Measurements from ENCODE around the gene FILIP1L.
"Not testable (repeated sequence)": the region's sequence is repeated elsewhere in the genome, so short reads cannot be mapped to it uniquely, and the experiment has no call there.

The FILIP1L gene

DNA sequence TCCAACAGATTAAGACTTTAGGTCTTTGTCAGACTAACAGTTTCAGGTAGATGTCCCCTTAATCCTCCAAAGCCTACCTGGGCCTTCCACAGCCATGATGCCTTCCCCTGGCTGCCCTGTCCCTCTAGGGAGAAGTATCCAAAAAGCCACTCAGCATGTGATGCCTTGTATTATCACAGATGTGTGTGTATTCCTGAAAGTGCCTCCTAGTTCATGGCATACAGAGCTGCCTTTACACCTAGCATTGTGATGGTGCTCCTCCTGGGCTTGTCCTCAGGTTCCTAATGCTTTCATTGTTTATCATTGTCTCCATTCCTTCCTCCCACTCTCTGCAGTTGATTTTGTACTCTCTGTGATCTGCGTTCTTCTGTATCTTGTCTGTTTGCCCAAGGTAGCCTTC lies 253.1 kb downstream of the FILIP1L start:
- DNase-seq = no peak

DNA sequence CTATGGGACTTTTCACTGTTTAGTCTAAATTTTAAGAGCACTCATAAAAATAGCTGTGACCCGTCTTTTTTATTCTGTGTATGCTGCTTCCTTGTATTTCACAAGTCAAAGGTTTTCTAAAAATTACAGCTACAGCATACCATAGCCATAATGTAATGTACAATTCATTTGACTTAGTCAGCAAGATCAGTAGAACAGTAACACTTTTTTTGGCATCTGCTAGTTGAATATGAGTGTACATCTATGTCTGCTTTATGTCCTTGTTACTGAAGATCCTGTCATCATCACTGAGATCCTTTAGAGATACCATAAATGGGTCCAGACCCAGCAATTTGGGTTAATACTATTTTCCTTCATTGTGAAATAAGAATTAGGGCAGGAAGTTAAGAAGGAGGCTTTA lies 254.5 kb downstream of the FILIP1L start:
- no peak for DNase-seq

DNA sequence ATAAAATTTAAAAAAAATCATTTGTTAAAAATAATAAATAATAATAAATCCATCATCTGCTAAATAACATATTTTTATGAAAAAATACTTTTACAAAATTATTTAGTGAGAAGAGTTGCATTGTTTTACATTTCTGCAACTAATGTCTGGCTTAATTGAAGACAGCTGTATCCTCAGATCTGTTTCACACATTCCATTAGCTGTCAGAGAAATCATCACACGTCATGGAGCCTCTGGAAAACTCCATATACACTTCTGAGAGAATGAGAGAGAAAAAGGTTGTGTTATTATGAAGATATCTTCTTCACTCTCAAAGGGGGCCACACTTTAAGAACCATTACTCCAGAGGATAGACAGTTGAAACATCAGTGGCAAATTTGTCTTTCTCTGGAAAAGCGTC lies 255.8 kb downstream of the FILIP1L start:
- DNase-seq = no peak

DNA sequence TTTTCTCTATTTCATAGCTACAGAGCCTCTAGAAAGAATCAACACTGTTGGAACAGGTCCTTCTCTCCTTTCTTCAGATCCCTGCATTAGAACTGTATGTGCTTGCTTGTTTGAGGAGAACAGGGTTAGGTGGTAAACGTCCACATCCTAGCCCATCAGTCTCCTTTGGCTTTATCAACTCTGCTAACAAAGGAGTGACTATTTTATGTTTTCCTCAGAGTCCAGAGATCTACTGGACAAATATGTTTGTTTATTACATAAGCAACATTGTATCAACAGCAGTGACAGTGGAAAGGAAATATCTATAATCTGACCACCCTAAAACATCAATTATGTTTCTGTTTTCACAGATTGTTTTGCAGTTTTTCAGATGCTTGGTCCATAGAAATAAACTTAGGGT lies 257.0 kb downstream of the FILIP1L start:
- no peak for DNase-seq

DNA sequence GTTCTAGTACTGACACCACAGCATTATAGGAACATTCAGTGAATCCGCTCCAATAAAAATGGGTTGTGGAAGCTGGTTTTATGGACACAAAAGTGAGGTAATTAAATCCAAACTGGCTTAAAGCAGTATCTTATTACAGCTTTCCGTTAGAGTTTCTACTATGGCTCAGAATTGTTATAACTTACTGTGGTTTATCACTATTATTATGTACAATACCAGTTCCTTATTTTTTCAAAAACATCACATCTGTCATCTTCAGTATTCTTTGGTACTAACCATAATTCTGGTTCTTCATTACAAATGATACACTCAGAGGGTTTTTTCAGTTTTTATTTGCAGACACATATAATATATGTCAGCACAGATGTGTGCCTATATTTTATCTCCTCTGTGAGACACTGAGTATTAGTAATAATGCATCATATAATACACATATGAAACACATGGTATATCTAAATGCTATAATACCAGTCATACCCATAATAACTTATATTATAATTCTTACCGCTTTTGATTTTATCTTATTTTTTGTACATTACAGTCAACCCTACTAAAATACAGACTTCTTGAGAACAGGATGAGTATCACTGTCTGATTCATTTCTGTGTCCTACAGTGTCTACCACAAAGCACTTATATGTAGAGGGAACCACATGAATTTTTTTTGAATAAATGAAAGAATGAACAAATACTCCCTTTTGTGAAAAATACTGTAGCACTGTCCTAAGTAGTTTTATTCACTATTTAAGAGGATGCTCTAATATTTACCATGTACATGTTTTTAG lies 257.7 kb downstream of the FILIP1L start:
- no peak for DNase-seq

DNA sequence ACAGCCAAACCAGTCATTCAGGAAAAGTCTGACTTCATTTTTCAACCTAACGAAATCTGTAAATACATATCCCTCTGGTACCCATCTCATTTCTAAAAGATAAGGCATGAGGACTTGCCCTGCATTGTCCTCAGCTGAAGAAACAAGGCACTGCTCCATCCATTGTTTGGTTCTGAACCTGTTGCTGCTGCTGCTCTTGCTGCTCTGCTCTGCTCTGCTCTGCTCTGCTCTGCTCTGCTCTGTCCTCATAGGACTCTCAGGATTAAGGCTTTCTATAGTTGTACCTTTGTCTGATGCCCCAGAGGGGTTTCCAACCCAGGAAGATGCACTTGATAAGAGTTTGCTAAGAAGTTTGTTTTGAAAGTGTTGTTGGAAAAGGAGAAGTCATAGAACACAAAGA lies 258.4 kb downstream of the FILIP1L start:
- no peak for DNase-seq

DNA sequence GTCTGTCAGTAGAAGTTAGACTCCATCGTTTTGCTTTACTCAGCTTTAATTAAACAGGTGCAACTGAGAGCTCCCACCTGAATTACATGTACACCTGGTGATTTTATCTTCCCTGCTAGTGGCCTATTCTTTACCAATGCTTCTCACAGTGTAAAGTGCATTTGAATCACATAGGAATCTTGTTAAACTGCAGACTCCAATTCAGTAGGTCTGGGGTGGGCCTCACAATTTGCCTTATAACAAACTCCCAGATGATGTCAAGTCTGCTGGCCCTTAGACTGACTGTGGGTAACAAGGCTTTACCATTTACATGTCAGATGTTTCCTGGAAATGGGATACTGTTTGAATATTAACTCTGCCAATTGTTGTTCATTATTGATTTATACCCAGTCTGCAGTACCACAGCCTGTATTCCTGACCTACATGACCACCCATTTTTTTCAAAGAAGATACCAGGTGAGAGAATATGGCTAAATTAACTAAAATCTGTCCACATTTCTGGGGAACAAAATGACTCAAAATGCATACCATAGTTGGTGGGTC lies 259.5 kb downstream of the FILIP1L start:
- peak; percentile 11 to 41 for DNase-seq

DNA sequence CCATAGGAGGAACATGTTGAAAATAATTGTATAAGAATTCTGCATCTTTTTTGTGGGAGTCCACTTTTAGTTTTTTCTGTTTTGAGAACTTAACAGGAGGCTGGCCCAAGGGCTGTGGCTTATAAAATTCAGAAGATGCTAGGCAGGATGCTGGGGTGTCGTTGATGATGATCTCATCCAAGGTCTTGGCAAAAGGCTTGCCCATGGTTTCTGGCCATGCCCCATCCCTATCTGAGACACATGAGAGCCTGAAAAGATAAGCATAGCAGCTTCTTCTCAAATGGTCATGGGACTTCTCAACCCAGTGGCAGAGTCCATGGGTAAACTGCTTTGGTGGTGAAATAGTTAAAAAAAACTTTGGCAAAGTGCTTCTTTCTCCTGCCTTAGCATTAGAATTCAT lies 261.4 kb downstream of the FILIP1L start:
- DNase-seq = no peak

DNA sequence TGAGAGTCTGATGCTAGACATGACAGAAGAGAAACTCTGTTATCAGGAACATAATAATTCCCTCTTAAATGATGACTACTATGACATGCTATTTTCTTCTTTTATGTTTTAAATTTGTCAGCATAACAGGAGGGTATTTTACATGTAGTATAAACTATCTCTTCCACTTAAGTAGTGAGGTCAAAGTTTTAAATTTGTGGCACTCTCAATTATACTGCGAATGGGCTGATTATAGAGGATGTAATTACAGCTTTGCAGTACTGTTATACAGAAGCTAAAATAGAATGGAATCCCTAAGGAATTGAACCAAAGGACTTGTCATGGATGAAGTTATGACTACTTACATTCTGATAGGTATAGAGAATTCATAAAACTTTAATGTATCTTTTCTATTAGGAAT lies 262.3 kb downstream of the FILIP1L start:
- no peak for DNase-seq

DNA sequence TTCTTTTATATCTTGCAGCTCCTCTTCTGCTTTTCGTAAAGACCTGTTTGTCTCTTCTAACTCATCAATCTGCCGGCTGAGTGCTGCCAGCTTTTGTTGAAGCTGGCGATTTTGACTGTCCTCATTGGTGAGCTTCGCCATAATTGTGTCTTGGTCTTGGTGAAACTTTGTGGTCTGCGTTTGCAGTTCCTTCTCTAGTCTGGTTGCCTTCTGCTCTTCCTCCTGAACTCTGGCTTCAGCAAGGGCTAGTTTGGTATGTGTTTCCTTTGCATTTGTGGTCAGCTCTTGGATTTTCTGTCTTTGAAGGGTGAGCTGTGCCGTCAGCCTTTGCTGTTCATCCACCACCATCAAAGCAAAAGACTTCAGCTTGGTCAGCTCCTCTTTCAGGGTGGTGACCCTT lies 263.7 kb downstream of the FILIP1L start:
- DNase-seq = no peak

DNA sequence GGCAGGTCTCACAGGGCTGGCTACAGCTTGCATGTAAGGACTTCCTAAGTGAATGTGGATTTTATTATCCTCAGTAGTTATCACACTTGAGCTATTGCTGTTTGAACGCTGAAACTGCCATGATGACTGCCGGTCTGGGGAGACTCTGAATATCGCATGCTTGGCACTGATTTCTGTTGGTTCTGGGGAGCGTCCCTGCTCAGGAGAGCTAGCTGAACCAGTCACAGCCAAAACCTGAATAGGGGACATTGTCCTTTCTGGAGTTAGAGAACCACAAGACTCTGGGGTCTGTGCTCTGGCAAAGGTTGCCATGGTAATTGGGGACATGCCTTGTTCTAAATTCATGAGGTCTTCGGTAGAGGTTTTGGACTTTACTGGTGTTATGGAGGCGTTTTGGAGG lies 265.9 kb downstream of the FILIP1L start:
- no peak for DNase-seq

DNA sequence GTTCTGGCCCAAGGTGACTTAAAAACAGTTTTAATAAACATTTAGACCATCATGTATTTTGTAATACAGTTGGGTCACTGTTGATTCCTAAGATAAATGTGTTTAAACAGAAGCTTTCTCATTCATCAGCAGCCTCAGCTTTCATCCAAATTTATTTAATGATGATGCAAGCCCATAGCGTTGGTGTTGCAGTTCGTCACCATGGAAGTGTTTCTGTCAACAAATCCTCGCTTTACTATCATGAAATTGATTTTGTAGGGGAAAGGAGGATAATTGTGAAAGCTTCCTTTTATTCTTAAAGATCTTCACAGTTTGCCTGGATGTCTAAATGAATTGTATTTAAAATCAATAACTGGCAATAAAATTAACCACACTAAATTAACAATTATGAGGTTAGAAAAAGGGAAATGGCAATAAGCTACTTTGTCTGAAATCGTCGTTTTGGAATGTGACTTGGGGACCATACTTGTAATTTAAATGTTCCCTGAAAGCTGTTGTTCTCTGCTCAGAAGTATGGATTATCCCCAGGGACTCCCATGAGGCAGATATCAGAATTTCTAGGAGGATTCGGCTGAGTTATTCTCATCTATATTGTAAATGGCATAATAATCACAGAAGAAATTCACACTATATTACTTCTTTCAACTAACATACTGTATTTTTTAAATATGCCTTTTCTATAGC lies 267.7 kb downstream of the FILIP1L start:
- DNase-seq = no peak

DNA sequence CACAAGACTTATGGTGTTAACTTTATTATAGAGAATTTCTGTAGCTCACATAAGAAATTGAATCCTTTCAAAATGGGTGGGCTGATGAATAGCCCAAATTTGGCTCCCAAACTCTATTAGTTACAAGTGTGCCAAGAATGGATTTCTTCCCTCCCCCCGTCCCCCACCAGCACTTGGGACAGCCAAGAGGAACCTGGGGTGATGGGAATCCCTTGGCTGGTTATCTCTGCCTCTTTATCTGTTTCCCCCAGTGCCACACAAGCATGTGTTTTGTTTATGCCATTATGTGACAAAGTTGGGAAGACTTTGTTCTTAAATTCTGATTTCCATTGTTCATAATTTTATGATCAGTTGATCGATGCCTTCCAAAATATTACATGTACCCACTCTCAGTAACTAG lies 268.3 kb downstream of the FILIP1L start:
- DNase-seq = no peak

DNA sequence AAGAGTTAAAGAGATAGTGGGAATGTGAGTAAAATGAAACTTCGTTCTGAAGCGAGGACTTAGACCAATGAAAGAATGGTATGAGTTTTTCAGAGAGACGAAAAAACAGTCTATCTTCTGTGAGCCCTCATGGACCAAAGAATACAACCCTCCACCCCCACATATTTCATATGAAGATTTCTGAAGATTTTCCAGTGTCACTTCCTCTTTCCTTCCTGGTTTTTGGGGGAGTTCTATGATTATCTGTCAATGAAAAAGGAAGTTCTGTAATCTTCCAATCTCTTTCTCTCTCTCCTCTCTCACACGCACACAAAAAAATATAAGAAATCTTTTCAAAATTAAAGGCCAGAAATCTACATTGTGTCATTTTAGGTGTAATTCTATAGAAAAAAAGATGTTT lies 269.0 kb downstream of the FILIP1L start:
- no peak for DNase-seq

DNA sequence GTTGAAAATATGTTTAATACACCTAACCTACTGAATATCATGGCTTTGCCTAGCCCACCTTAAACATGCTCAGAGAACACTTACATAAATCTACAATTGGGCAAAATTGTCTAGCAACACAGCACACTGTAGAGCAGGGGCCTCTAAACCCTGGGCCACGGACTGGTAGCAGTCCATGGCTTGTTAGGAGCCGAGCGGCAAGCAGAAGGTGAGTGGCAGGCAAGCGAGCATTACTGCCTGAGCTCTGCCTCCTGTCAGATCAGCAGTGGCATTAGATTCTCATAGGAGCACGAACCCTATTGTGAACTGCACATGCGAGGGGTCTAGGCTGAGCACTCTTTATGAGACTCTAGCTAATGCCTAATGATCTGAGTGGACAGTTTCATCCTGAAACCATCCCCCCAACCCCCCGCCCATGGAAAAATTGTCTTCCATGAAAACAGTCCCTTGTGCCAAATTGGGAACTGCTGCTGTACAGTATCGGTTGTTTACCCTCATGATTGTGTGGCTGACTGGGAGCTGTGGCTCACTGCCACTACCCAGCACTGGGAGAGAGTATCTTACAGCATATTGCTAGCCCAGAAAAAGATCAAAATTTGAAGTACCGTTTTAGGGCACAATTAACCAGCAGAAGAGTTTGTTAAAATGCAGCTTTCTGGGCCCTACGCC lies 270.6 kb downstream of the FILIP1L start:
- no peak for DNase-seq

DNA sequence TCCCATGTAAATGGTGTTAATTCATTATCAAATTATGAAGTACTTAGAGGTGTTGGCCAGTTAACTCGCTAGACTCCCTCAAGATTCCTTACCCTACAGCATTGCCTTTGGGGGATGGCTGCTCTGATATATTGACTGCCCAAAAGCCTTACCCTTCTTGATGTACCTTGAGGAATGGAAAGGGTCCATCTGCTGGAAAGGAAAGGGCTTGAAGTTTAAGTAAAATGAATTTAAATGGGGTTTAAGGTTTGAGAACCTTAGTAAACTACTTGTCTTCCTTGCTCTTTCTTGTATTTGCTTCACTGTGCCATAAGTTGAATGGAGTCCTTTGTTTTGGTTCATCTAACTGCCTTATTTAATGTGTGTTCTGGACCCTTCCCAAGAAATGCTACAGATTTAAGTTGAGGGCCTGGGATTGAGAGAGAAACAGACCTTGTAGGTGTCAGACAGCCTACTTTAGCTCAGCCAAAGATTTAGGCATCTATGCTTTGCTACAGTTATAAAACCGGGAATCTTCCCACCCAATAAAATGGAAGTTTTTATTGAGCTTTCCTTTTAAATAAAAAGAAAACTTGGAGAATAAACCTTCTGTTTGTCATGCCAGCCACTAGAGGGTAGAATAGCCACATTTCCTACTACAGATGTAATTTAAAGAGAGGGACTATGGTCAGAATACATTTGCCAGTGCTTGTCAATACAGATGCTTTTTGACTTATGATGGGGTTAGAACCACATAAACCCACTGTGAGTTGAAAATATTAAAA lies 271.3 kb downstream of the FILIP1L start:
- peak in 1 of 2 experiments; percentile 44 for DNase-seq

DNA sequence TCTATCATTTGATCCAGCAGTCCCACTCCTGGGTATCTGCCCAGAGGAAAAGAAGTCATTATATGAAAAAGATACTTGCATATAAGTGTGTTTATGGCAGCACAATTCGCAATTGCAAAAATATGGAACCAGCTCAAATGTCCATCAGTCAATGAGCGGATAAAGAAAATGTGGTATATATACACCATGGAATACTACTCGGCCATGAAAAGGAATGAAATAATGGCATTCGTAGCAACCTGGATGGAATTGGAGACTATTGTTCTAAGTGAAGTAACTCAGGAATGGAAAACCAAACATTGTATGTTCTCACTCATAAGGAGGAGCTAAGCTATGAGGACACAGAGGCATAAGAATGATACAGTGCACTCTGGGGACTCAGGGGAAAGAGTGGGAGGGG lies 272.4 kb downstream of the FILIP1L start:
- not testable (repeated sequence) for DNase-seq

DNA sequence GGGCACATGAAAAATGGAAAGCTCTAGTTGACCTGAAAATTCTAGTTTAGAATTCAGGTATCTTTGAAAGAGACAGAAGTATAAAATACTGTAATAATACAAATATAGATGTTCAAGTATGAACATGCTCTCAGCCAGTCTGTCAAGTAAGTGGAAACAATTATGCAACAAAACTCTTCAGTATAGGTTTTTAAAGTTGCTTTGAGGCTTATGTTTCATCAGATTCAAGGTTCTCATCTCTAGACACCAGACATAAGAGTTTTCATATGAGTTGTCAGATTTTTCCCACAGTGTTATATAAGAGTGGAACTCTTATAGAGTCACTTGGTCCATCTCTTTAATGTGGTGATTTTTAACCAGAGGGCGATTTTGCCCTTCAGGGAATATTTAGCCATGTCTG lies 274.7 kb downstream of the FILIP1L start:
- no peak for DNase-seq

DNA sequence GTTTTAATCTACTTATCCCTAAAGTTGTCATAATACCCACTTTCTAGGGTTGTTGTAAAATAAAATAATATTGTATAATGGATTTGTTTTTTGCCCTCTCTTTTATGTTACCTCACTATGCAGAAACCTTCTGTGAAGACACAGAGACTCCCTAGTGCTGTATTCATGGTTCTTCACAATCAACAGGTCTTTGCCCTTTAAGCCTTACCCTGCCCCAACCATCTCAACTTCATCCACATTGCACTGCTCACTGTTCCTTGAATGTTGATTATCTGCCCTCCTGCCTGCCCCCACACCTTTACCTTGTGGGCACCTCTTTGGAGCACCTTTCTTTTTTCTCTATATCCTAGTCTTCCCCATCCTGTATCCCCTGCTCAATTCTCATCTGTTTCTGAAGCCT lies 275.5 kb downstream of the FILIP1L start:
- no peak for DNase-seq

DNA sequence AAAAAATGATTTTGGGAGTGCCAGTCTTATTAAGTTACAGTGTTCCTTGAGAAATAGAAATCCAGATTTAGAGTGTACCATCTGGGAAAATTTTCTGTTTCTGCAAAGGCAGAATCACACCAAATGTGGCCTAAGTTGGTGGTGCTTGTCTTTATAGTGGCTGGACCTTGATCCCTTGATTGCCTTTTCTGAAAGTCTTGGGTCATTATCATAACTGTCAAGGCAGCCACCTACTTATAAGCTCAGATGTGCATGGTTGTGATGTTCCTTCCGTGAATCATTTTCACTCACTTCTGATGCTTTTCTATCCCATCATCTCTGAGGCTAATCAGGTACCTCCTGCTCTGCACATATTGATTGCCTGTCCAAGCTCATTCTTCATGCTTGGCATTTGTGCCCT lies 276.6 kb downstream of the FILIP1L start:
- DNase-seq = no peak

DNA sequence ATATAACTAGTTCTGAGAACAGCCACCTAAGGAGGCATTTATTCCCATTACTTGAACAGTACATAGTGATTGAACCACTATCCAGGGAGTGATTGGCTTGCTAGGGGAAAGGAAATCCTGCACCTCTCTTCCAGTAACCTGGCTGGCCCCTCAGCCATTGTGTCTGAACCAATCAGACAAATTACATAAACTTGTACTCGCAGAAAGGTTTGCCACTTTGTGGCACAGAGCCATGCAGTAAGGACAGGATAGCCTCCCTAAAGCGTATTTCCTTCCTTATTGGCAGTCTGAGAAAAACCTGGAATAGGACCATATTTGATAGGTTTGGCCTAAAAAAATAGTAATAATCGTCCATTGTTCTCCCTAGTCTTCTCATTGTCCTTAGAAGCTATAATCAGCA lies 277.6 kb downstream of the FILIP1L start:
- no peak for DNase-seq

DNA sequence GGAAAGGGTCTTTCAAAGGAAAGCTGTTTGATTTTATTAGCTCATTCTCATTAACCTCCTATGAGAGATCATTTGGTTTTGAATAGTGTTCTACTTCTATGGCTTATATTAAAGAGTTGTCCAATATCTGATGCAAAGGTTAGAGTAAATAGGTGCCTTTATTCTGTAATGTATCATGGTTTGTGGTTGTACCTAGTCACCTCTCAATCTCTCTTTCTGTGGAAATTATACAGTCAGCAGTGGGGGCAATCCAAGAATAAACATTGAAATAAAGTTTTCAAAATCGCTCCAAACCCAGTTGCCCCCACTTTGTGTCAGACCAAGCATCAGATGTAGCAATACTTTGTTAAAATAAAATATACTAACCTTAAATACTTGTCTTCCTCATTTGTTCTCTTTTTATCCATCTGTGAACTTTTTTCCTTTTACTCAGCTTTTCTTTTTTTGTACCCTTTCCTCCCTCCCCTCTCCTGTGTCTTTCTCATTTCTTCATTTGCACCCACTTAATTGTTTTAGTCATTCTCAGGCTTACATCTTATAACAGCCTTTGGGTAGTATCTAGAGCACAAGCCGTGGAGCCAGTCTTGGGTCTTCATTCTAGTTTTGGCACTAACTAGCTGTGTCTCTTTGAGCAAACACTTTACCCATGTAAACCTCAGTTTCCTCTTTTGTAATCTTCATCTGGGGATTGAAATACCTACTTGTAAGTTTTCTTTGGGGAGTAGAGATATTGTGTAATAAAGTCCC lies 279.9 kb downstream of the FILIP1L start:
- no peak for DNase-seq

Measured in NCI-H526 (cell line).